Stimulated activated memory B cell treated with anti-CD40 and anti-IgM and Interleukin-4, amounts not matched to agents 10 μg/mL and 1 μg/mL and 100 μg/mL, for 72 hours (primary cell): ENCODE results near the gene TPK1.

ENCODE experiments used
- ATAC-seq: fragments of 150-1000 bp; cut with Tn5 transposase; 2 replicates; pipeline ENCODE4 v1.10.0; 2021
- H3K27ac Mint-ChIP-seq: one replicate; pipeline ENCODE4 v1.8.0; 2022; ENCODE audit warnings: mild to moderate bottlenecking, mixed read lengths
- H3K27me3 Mint-ChIP-seq: one replicate; pipeline ENCODE4 v1.8.0; 2022; ENCODE audit warnings: mixed read lengths
- H3K36me3 Mint-ChIP-seq: one replicate; pipeline ENCODE4 v1.8.0; 2022; ENCODE audit warnings: mixed read lengths
- H3K4me1 Mint-ChIP-seq: one replicate; pipeline ENCODE4 v1.8.0; 2022; ENCODE audit warnings: mixed read lengths
- H3K4me3 Mint-ChIP-seq: one replicate; pipeline ENCODE4 v1.8.0; 2022; ENCODE audit warnings: mild to moderate bottlenecking, moderate library complexity, mixed read lengths
- H3K9me3 Mint-ChIP-seq: one replicate; pipeline ENCODE4 v1.8.0; 2022; ENCODE audit warnings: mixed read lengths

Gene TPK1

DNA sequence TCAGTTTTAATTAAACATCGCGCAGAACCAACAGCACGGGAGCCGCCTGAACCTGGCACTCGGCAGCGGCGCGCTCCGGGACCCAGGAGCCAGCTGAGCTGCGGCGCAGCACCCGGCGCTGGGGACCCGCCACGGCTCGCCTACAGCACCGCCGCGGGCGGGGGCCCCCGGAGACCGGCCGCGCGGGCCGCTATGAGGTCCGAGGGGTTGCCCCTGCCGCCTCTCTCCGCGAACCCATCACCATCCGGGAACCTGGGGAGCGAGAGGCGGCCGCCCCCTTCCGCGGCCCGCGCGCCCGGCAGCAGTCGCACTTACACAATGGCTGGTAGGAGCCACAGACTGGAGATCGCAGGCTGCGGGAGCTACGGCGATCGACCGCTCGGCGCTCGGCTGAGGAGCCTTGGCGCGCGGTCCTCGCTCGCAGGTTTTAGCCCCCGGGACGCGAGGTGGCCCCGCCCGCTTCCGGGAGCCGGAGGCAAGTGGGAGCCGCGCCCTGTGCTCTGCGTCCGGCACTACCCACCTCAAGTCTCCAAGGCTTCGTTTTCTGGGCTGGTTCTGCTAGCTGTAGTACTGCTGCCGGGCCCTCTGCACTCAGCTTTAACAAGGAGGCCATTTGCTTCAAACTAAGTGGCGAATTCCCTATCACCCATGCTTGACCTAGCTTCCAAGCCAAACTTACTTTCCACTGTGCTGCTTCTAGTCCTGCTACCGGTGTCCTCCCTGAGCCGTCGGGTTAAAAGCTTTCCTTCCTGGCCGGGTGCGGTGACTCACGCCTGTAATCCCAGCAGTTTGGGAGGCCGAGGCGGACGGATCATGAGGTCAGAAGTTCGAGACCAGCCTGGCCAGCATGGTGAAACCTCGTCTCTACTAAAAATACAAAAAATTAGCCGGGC lies at the start of gene TPK1:
TSS of gene TPK1 (minus strand) at position 402 of the 893 bp plus-strand sequence. CDS start 451 bp downstream, outside the sequence.
- Mint-ChIP-seq H3K9me3 (peaks cover 4% of the 10 kb centered on the region), H3K36me3 (peaks cover 1% of the 10 kb centered on the region), H3K27me3 (no peaks in the 10 kb centered on the region), H3K4me1 (peaks cover 20% of the 10 kb centered on the region), H3K27ac (peak within 1 kb of the TSS; percentile 94), H3K4me3 (peak within 1 kb of the TSS; percentile 91)
- ATAC-seq, result peak; percentile 96

DNA sequence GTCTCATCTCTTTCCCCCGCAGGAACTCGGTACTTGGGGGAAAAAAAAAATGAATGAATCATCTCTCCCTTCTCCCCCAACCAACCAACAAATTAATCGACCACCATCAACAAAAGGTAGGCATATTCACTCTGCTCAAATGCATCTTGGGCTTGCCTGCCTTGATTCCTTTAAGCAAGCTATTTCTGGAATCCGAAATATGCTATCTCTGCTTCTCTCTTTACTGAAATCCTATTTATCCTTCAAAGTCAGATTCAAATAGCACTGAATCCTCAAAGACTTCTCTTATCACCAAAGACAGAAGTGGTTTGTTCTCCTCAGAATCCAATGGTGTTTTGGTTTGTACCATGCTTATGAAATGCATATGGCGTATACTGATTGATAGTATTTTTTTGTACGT lies 49.6 kb upstream of the TPK1 start:
- Mint-ChIP-seq H3K27ac (no peak overlapping the region), H3K36me3 (no peaks in the 10 kb centered on the region), H3K4me1 (no peaks in the 10 kb centered on the region), H3K4me3 (no peak overlapping the region), H3K9me3 (no peaks in the 10 kb centered on the region), H3K27me3 (no peaks in the 10 kb centered on the region)
- ATAC-seq, result no peak

DNA sequence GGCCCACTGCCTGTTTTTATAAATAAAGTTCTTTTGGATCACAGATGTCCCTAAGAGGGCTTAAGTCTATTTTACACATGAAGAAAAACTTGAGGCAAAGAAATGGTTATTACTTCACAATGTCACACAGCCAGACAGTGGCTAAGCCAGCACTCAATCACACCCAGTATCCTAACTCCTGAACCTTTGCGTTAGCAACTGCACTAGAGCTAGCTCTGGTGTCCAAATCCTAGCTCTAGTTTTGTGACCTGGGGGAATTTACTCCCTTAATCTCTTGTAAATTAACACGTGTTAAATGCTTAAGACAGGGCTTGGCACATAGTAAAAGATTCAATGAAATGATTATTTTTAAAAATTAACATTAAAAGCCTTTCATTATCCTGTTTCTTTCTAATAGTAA lies 49.0 kb upstream of the TPK1 start:
- Mint-ChIP-seq H3K27me3 (no peaks in the 10 kb centered on the region), H3K9me3 (no peaks in the 10 kb centered on the region), H3K4me3 (no peak overlapping the region), H3K4me1 (no peaks in the 10 kb centered on the region), H3K27ac (no peak overlapping the region), H3K36me3 (no peaks in the 10 kb centered on the region)
- ATAC-seq, result no peak

DNA sequence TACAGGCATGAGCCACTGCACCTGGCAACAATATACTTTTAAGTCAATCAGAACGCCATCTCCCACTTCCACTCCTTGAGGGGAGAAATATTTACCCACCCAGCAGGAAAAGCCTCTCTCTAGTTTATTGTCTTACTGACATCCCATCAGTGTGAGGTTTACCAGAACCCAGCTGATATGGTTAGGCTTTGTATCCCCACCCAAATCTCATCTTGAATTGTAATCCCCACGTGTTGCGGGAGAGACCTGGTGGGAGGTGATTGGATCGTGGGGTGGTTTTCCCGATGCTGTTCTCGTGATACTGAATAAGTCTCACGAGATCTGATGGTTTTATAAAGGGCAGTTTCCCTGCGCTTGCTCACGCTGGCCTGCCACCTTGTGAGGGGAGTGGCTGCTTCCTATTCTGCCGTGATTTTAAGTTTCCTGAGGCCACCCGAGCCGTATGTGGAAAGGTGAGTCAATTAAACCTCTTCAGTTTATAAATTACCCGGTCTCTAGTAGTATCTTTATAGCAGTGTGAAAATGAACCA lies 37.5 kb upstream of the TPK1 start:
- Mint-ChIP-seq H3K27me3 (peaks cover 30% of the 10 kb centered on the region), H3K4me1 (no peaks in the 10 kb centered on the region), H3K4me3 (no peak overlapping the region), H3K27ac (no peak overlapping the region), H3K9me3 (no peaks in the 10 kb centered on the region), H3K36me3 (no peaks in the 10 kb centered on the region)
- no peak for ATAC-seq

DNA sequence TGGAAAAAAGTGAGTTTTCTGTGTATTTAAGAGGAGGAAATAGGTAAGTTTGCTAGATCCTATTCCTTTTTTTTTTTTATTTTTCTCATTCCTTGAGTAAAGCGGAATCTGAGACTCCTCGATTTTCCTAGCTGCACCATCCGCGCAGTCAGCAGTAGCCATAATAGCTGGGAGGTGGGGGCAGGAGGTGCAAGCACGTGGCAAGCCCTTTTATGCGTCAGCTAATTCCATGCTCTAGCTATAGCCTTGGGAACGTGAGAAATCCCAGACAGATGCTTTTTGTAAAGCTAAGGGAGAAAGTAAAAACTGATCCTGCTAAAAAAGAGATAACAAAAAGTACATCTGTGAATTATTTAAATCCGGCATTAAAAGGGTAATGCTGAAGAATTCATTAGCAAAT lies 33.2 kb upstream of the TPK1 start:
- H3K27ac Mint-ChIP-seq, result no peak overlapping the region
- no peak overlapping the region for H3K4me3 Mint-ChIP-seq
- no peaks in the 10 kb centered on the region for H3K36me3 Mint-ChIP-seq
- H3K9me3 Mint-ChIP-seq, result no peaks in the 10 kb centered on the region
- ATAC-seq, result no peak
- H3K4me1 Mint-ChIP-seq, result no peaks in the 10 kb centered on the region
- peaks cover 18% of the 10 kb centered on the region for H3K27me3 Mint-ChIP-seq

DNA sequence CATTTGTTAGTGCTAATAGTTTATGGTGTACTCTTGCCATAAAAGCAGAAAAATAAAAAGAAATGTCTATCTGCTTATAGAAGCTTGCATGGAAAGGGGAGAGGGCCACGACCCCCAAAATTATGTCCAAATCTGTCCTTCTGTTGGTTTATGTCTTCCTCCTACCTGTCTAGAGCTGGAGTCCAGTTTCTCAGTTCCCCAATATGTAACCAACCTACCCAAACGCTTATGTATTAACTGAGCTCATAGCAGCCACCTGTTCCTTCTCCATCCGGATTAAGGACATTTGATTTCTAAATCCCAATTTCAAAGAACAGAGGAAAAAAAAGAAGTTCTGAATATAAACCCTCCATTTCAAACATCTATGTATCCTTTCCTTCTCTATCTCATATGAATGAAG lies 30.3 kb upstream of the TPK1 start:
- Mint-ChIP-seq H3K36me3 (no peaks in the 10 kb centered on the region), H3K27ac (no peak overlapping the region), H3K4me3 (no peak overlapping the region), H3K4me1 (no peaks in the 10 kb centered on the region), H3K27me3 (peaks cover 18% of the 10 kb centered on the region), H3K9me3 (no peaks in the 10 kb centered on the region)
- ATAC-seq, result no peak

DNA sequence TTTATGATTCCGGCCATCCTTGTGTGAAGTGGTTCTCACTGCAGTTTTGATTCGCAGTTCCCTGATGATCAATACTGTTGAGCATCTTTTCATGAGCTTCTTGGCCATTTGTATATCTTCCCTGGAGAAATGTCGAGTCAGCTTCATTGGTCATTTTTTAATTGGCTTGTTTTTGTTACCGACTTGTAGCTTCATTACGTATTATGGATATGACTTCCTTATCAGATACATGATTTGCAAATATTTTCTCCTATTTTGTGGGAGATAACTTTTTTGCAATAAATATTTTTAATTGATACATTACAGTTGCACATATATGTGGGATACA lies 27.4 kb upstream of the TPK1 start:
- Mint-ChIP-seq H3K27ac (no peak overlapping the region), H3K4me3 (no peak overlapping the region), H3K36me3 (no peaks in the 10 kb centered on the region), H3K27me3 (peaks cover 10% of the 10 kb centered on the region), H3K4me1 (peaks cover 5% of the 10 kb centered on the region), H3K9me3 (no peaks in the 10 kb centered on the region)
- ATAC-seq, result no peak

DNA sequence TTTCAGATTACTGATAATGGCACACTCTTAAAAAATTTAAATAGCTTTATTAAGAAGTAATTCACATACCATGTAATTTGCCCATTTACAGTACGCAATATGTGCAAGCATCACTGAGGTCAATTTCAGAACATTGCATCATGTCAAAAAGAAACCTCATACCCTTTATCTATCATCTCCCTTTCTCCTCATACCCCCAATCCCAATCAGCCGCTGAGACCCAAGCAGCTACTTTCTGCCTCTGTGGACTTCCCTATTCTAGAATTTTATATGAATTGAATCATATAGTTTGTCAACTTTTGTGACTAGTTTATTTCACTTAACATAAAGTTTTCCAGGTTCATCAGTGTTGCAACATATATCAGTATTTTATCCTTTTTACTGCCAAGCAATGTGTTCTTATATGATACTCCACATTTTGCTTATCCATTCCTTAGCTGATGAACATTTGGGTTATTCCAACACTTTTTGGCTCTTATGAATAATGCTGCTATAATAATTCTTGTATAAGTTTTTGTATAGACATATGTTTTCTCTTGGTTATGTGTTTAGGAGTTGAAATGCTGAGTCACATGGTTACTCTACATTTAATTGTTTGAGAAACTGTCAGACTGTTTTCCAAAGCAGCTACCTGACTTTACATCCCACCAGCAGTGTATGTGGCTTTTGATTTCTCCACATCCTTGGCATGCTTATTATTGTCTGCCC lies 26.9 kb upstream of the TPK1 start:
- Mint-ChIP-seq H3K4me3 (no peak overlapping the region), H3K27me3 (peaks cover 10% of the 10 kb centered on the region), H3K4me1 (peaks cover 5% of the 10 kb centered on the region), H3K27ac (no peak overlapping the region), H3K36me3 (no peaks in the 10 kb centered on the region), H3K9me3 (no peaks in the 10 kb centered on the region)
- ATAC-seq, result no peak

DNA sequence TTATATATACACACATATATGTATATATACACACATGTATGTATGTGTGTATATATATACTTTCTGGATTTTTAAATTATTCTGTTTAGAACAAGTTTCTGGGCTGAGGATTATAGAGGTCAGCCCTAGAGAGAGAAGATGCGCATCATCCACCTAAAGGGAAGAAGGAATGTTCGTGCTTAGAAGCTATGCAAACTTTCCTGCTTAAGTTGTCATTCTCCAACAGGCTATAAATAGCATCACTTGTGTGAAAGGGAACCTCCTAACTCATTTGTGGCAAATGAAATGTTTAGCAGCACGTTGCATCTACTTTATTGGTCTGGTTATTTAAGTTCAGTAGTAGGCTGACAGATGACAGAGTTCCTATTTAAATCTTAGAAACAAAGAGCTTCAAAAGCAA lies 23.9 kb upstream of the TPK1 start:
- ATAC-seq, result no peak
- no peaks in the 10 kb centered on the region for H3K36me3 Mint-ChIP-seq
- no peak overlapping the region for H3K27ac Mint-ChIP-seq
- no peak overlapping the region for H3K4me3 Mint-ChIP-seq
- H3K9me3 Mint-ChIP-seq, result no peaks in the 10 kb centered on the region
- H3K27me3 Mint-ChIP-seq, result peaks cover 9% of the 10 kb centered on the region
- H3K4me1 Mint-ChIP-seq, result peaks cover 5% of the 10 kb centered on the region

DNA sequence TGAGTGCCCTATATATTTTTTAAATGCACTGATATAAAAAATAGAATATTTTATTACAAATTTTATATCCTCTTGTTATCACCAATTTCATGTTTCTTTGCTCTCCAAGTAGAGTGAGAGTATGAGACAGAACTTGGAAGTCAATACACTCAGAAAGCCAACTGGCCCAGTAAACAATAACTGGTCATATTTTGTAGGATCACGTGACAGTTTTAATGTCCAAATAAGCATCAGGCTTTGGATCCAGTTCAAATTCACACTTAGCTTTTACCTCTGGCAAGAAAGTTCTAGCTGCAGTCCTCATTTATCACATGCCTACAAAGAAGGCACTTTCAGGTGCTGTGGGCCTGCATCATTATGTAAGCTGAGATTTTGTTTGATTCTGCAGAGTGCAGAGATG lies 21.6 kb upstream of the TPK1 start:
- no peaks in the 10 kb centered on the region for H3K9me3 Mint-ChIP-seq
- H3K27me3 Mint-ChIP-seq, result no peaks in the 10 kb centered on the region
- H3K4me3 Mint-ChIP-seq, result no peak overlapping the region
- H3K4me1 Mint-ChIP-seq, result peaks cover 5% of the 10 kb centered on the region
- H3K36me3 Mint-ChIP-seq, result no peaks in the 10 kb centered on the region
- no peak for ATAC-seq
- H3K27ac Mint-ChIP-seq, result no peak overlapping the region

DNA sequence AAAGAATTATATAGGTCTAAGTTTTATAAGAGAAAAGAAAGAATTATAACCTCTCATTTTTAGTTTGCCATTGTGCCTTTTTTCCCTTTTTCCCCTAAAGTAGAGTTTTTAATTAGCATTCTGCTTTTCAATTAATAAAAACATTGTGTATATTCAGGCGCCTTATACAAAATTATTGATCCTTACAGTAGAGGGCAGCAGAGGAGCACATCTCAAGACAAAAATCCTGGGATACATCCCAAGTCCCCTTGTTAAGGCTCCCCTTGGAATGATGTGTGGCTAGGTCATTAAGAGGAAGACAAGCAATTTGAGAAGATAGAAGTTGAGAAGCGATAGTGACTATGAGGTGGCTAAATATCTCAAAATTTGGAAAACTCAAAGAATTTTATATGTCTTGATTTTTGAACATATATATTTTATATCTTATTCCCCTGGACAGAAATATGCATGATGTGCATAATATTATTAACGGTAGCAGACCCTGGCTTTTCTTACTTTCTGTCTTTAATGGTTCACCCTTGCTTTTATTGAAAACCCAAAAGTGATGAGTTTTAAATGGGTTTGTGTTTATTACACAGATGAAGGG lies 19.1 kb upstream of the TPK1 start:
- no peak for ATAC-seq
- H3K27me3 Mint-ChIP-seq, result no peaks in the 10 kb centered on the region
- H3K4me3 Mint-ChIP-seq, result no peak overlapping the region
- H3K27ac Mint-ChIP-seq, result no peak overlapping the region
- H3K4me1 Mint-ChIP-seq, result no peaks in the 10 kb centered on the region
- H3K9me3 Mint-ChIP-seq, result peaks cover 3% of the 10 kb centered on the region
- H3K36me3 Mint-ChIP-seq, result peaks cover 5% of the 10 kb centered on the region

DNA sequence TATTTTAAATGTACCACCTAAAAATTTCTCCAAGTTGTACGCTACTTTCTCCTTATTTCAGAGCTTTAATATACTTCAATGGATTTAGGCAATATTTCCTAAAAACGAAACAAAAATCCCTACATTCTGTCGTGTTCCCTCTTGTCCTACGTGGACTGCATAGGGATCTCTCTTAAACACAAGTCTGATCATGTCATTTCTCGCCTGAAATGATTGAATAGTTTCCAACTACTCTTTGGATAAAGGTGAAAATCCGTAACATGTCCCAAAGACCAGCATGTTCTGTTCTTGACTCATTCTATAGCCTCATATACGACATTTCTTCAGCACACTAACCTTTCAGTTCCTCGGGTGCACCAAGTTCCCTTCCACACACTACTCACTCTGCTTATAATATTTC lies 17.7 kb upstream of the TPK1 start:
- no peak for ATAC-seq
- H3K36me3 Mint-ChIP-seq, result peaks cover 5% of the 10 kb centered on the region
- no peak overlapping the region for H3K4me3 Mint-ChIP-seq
- H3K4me1 Mint-ChIP-seq, result no peaks in the 10 kb centered on the region
- no peak overlapping the region for H3K27ac Mint-ChIP-seq
- peaks cover 3% of the 10 kb centered on the region for H3K9me3 Mint-ChIP-seq
- H3K27me3 Mint-ChIP-seq, result no peaks in the 10 kb centered on the region

DNA sequence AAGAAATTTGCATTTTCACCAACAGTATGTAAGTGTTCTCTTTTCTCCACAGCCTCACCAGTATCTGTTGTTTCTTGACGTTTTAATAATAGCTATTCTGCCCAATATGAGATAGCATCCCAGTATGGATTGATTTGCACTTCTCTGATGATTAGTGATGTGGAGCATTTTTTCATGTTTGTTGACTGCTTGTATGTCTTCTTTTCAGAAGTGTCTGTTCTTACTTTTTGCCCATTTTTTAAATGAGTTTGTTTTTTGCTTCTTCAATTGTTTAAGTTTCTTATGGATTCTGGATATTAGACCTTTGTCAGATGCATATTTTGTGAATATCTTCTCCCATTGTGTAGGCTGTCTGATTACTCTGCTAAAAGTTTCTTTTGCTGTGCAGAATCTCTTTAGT lies 12.2 kb upstream of the TPK1 start:
- no peak for ATAC-seq
- Mint-ChIP-seq H3K4me3 (no peak overlapping the region), H3K9me3 (peaks cover 10% of the 10 kb centered on the region), H3K4me1 (no peaks in the 10 kb centered on the region), H3K27me3 (no peaks in the 10 kb centered on the region), H3K27ac (no peak overlapping the region), H3K36me3 (peaks cover 5% of the 10 kb centered on the region)

DNA sequence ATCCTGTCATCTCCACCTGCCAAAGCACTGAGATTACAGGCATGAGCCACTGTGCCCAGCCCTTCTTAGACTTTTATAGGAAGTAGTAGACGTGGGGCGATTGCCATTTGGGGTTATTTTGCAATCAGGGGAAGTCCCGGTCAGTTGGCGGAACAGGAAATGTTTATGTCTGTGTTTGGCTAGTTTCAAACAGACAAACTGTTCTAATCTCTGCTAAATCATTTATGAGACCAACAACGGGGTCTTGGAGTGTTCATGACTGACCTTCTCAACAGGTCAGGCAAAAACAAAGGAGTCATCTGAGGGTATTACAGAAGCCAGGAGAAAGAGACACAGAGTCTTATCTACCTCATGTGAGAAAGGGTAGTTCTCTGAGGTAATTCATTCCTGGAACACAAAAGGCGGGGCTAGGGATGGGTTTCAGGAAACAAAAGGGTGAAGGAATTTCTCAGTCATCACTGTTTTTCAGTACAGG lies 6.6 kb upstream of the TPK1 start:
- peak; percentile 89 for ATAC-seq
- H3K27me3 Mint-ChIP-seq, result no peaks in the 10 kb centered on the region
- H3K9me3 Mint-ChIP-seq, result peaks cover 3% of the 10 kb centered on the region
- H3K27ac Mint-ChIP-seq, result peak overlapping the region; percentile 88
- H3K4me3 Mint-ChIP-seq, result peak overlapping the region; percentile 60
- H3K4me1 Mint-ChIP-seq, result peaks cover 13% of the 10 kb centered on the region
- no peaks in the 10 kb centered on the region for H3K36me3 Mint-ChIP-seq

DNA sequence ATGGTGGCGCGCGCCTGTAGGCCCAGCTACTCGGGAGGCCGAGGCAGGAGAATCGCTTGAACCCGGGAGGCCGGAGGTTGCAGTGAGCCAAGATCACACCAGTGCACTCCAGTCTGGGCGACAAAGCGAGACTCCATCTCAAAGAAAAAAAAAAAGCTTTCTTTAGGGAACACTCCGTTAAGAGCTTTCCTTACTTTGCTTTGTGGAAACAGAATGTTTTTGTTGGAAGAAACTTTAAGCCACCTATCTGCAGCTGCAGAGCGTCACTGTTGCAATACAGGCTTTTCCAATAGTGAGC lies 641 bp upstream of the TPK1 start:
- ATAC-seq, result no peak
- Mint-ChIP-seq H3K27ac (peak overlapping the region; percentile 94), H3K27me3 (no peaks in the 10 kb centered on the region), H3K4me1 (peaks cover 21% of the 10 kb centered on the region), H3K9me3 (peaks cover 4% of the 10 kb centered on the region), H3K4me3 (peak overlapping the region; percentile 91), H3K36me3 (no peaks in the 10 kb centered on the region)
